Head of caudate nucleus (tissue), 42 donors: ENCODE measurements around the gene VPS33A.

Experiments
- DNase-seq, 42 donors: peaks; one replicate each; pipeline versions ENCODE4 v3.0.0 to v3.0.0-alpha.2; 2020 to 2021; ENCODE audit warnings: mixed read lengths in 7 of 42
- intact Hi-C: fragments of 100-400 bp; cut with DNase I; formaldehyde crosslinking; loops from one replicate; pipeline ENCODE4 v1.15.0; 2022

VPS33A gene

GRCh38 chr12:122266230-122266901 lies at the start of gene VPS33A:
Gene VPS33A, minus strand, starts transcription at chr12:122266494. Its CDS starts 86 bp downstream, at chr12:122266408.
- peak; percentile 92 to 99 (median 97) for DNase-seq
- intact Hi-C loops: loop anchor here (5.0 kb wide), 1 partner anchor 39 kb away; the partner anchor contains the start of gene DIABLO

GRCh38 chr12:122312926-122313325 lies 46.6 kb upstream of the VPS33A start:
- DNase-seq: no peak
- intact Hi-C loops: no loop called here

- intact Hi-C loops: no loop called here
- no peak for DNase-seq
These were observed 45.4 kb upstream of the VPS33A start for GRCh38 chr12:122311696-122312095.

GRCh38 chr12:122310626-122311333 lies 44.5 kb upstream of the VPS33A start:
- intact Hi-C loops: no loop called here
- peak in 1 of 42 donors; percentile 15 for DNase-seq

- peak in 33 of 42 donors; percentile 7 to 82 (median 44) for DNase-seq
- intact Hi-C loops: no loop called here
These were observed 43.3 kb upstream of the VPS33A start for GRCh38 chr12:122309564-122310121.

GRCh38 chr12:122308811-122309210 lies 42.5 kb upstream of the VPS33A start:
- no peak for DNase-seq
- intact Hi-C loops: no loop called here

GRCh38 chr12:122306407-122306806 lies 40.1 kb upstream of the VPS33A start:
- no peak for DNase-seq
- intact Hi-C loops: no loop called here

- intact Hi-C loops: no loop called here
- DNase-seq: no peak
These were observed 38.6 kb upstream of the VPS33A start for GRCh38 chr12:122304924-122305323.

- DNase-seq: peak in 1 of 42 donors; percentile 31
- intact Hi-C loops: no loop called here
These were observed 36.8 kb upstream of the VPS33A start for GRCh38 chr12:122303068-122303467.

- intact Hi-C loops: no loop called here
- DNase-seq: no peak
These were observed 31.9 kb upstream of the VPS33A start for GRCh38 chr12:122298071-122298748.

GRCh38 chr12:122297494-122297893 lies 31.2 kb upstream of the VPS33A start:
- intact Hi-C loops: no loop called here
- peak in 35 of 42 donors; percentile 16 to 85 (median 55) for DNase-seq

- intact Hi-C loops: no loop called here
These were observed 29.6 kb upstream of the VPS33A start for GRCh38 chr12:122295877-122296276.

GRCh38 chr12:122293081-122293480 lies 26.8 kb upstream of the VPS33A start:
- intact Hi-C loops: no loop called here
- no peak for DNase-seq

More at GRCh38 chr12:122295877-122296276, 29.6 kb upstream of the VPS33A start:
- DNase-seq: no peak

- intact Hi-C loops: no loop called here
These were observed 25.1 kb upstream of the VPS33A start for GRCh38 chr12:122291431-122291830.

GRCh38 chr12:122283680-122284079 lies 17.4 kb upstream of the VPS33A start:
- no peak for DNase-seq
- intact Hi-C loops: no loop called here

More at GRCh38 chr12:122291431-122291830, 25.1 kb upstream of the VPS33A start:
- DNase-seq: peak in 1 of 42 donors; percentile 26

- intact Hi-C loops: no loop called here
- DNase-seq: peak in 1 of 42 donors; percentile 16
These were observed 15.8 kb upstream of the VPS33A start for GRCh38 chr12:122282061-122282460.

- no peak for DNase-seq
- intact Hi-C loops: no loop called here
These were observed 9.9 kb upstream of the VPS33A start for GRCh38 chr12:122276242-122276641.

- intact Hi-C loops: no loop called here
- no peak for DNase-seq
These were observed 9.2 kb upstream of the VPS33A start for GRCh38 chr12:122275459-122275858.

- intact Hi-C loops: loop anchor here (5.0 kb wide), 1 partner anchor 39 kb away; the partner anchor contains the start of gene DIABLO
- DNase-seq: peak in 27 of 42 donors; percentile 11 to 65 (median 36)
These were observed 436 bp downstream of the VPS33A start for GRCh38 chr12:122265886-122266229.
